HepG2 (cell line): ENCODE data around the gene CES2. TPM values are rescaled to one million over a fixed set of nuclear protein-coding genes. Genes with fewer than 3 reads are reported as not detected.

Source experiments
- ERF ChIP-seq: IDR thresholded peaks from 2 replicates; pipeline ENCODE4 v1.6.1; 2018; ENCODE audit warnings: missing biosample characterization, missing genetic modification reagents
- FOSL2 ChIP-seq: sonication (generic); formaldehyde crosslinking; IDR thresholded peaks from 2 replicates; pipeline ENCODE4 v1.4.0; 2020; ENCODE audit warnings: missing genetic modification reagents
- PREB ChIP-seq: sonication (generic); formaldehyde crosslinking; IDR thresholded peaks from 2 replicates; pipeline ENCODE4 v1.4.0; 2020; ENCODE audit warnings: missing genetic modification reagents
- RBM39 ChIP-seq: fragments of 200-400 bp; formaldehyde crosslinking; IDR thresholded peaks from one replicate; pipeline ENCODE4 v1.6.1; 2018; ENCODE audit warnings: antibody characterized with exemption, mild to moderate bottlenecking, low read depth, low read length; ENCODE audit not compliant: poor library complexity, severe bottlenecking
- TCF7 ChIP-seq: sonication (generic); IDR thresholded peaks from 2 replicates; pipeline ENCODE4 v1.6.1; 2016; ENCODE audit warnings: antibody characterized with exemption, low read depth
- ZFP90 ChIP-seq: sonication (generic); formaldehyde crosslinking; IDR thresholded peaks from 2 replicates; pipeline ENCODE4 v1.8.0; 2022; ENCODE audit warnings: missing genetic modification reagents, mild to moderate bottlenecking, inconsistent platforms, borderline replicate concordance
- ZNF75D ChIP-seq: sonication (generic); formaldehyde crosslinking; IDR thresholded peaks from 2 replicates; pipeline ENCODE4 v1.8.1; 2023; ENCODE audit warnings: missing genetic modification reagents, mild to moderate bottlenecking, borderline replicate concordance
- ZNF776 ChIP-seq: sonication (generic); formaldehyde crosslinking; IDR thresholded peaks from 2 replicates; pipeline ENCODE4 v1.4.0; 2020; ENCODE audit warnings: mild to moderate bottlenecking, missing genetic modification reagents
- polyA plus RNA-seq, 8 experiments: library from polyadenylated mRNA; depleted of rRNA in 3 of 8; stranded (reverse) in 7 of 8; unstranded in 1 of 8; fragments of >200 nt; fragmentation: Illumina TruSeq in 4 of 8; extraction: Trizol in 4 of 8; gene quantifications; 2 replicates each; pipeline versions ENCODE4 v1.2.1 to v1.2.3, GENCODE V29; 2011 to 2016; ENCODE audit warnings: low read depth in 4 of 8, missing spikeins in 1 of 8, mixed read lengths in 1 of 8; ENCODE audit not compliant: insufficient read depth in 1 of 8
- total RNA-seq, 5 experiments: library from RNA; depleted of rRNA; stranded (reverse); fragments of >200 nt; fragmentation: Illumina TruSeq; extraction: Trizol; gene quantifications; 2 replicates each; pipeline ENCODE4 v1.2.3, GENCODE V29; 2016; ENCODE audit warnings: low read depth in 1 of 5
- TF ChIP-seq, protein P1 (sequence below): IDR thresholded peaks from 2 replicates; pipeline ENCODE4 v1.6.1; 2012; ENCODE audit warnings: low read depth, low read length, improper control_type of control experiment
- TF ChIP-seq, protein P2 (sequence below): sonication (generic); formaldehyde crosslinking; conservative IDR thresholded peaks from 2 replicates; pipeline ENCODE4 v1.4.0; 2020; ENCODE audit warnings: mild to moderate bottlenecking, missing genetic modification reagents, moderate library complexity
- TF ChIP-seq, protein P3 (sequence below): sonication (generic); formaldehyde crosslinking; IDR thresholded peaks from 2 replicates; pipeline ENCODE4 v1.4.0; 2020; ENCODE audit warnings: missing genetic modification reagents, borderline replicate concordance

Gene CES2
- total and polyA plus RNA-seq, 2 of the 13 experiments (the other 11 are each of a cell fraction or from before 2014, with no cell fraction given) = 50.6 to 63.8 TPM

DNA sequence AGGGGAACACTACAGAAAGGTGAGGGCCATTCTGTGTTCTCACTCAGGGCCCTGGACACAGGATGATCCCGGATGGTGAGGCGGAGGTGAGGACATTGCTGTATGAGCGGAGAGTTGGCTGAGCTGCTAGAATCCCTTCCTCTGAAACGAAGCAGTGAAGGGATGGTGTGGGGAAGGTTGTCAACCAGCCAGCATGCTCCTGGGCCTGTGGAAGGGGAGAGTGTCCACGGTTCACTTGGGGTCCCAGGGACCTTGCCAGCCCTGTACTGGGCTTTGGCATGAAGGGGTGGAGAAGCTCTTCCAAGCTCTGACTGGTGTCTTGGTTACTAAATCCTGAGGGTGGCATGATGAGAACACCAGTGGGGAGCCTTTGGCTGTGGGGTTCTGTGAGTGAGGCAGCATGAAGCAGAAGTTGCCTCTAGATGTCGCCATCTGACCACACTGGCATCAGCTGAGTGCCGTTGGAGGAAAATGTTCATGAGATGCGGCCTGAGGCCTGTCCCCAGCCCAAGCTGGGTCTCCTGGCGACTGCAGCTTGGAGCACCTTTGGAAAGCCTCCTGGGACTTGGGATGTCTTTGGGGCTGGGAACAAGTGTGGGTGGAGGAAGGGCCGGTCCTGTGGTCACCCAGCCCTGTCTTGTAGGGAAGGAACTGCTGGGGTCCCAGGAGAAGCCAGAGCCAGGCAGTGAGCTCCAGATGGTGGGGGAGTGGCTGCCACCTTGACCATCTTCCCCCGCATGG lies 40.2 kb upstream of the CES2 start (continued):
- TF ChIP-seq, protein P1, sequence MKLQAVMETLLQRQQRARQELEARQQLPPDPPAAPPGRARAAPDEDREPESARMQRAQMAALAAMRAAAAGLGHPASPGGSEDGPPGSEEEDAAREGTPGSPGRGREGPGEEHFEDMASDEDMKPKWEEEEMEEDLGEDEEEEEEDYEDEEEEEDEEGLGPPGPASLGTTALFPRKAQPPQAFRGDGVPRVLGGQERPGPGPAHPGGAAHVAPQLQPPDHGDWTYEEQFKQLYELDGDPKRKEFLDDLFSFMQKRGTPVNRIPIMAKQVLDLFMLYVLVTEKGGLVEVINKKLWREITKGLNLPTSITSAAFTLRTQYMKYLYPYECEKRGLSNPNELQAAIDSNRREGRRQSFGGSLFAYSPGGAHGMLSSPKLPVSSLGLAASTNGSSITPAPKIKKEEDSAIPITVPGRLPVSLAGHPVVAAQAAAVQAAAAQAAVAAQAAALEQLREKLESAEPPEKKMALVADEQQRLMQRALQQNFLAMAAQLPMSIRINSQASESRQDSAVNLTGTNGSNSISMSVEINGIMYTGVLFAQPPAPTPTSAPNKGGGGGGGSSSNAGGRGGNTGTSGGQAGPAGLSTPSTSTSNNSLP = no peak
- peak; percentile 41; the same call in 1 of the 2 replicates for TF ChIP-seq FOSL2 (CRISPR knock-in tag)
- no peak for TF ChIP-seq RBM39
- no peak for TF ChIP-seq ZFP90
- TF ChIP-seq, protein P2, sequence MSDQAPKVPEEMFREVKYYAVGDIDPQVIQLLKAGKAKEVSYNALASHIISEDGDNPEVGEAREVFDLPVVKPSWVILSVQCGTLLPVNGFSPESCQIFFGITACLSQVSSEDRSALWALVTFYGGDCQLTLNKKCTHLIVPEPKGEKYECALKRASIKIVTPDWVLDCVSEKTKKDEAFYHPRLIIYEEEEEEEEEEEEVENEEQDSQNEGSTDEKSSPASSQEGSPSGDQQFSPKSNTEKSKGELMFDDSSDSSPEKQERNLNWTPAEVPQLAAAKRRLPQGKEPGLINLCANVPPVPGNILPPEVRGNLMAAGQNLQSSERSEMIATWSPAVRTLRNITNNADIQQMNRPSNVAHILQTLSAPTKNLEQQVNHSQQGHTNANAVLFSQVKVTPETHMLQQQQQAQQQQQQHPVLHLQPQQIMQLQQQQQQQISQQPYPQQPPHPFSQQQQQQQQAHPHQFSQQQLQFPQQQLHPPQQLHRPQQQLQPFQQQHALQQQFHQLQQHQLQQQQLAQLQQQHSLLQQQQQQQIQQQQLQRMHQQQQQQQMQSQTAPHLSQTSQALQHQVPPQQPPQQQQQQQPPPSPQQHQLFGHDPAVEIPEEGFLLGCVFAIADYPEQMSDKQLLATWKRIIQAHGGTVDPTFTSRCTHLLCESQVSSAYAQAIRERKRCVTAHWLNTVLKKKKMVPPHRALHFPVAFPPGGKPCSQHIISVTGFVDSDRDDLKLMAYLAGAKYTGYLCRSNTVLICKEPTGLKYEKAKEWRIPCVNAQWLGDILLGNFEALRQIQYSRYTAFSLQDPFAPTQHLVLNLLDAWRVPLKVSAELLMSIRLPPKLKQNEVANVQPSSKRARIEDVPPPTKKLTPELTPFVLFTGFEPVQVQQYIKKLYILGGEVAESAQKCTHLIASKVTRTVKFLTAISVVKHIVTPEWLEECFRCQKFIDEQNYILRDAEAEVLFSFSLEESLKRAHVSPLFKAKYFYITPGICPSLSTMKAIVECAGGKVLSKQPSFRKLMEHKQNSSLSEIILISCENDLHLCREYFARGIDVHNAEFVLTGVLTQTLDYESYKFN (CRISPR knock-in tag) = no peak
- TF ChIP-seq ERF (CRISPR knock-in tag) = peak; percentile 89
- TF ChIP-seq PREB (CRISPR knock-in tag) = no peak
- peak; percentile 33; the same call in 1 of the 2 replicates for TF ChIP-seq ZNF776 (CRISPR knock-in tag)
- no peak for TF ChIP-seq ZNF75D (CRISPR knock-in tag)
- TF ChIP-seq, protein P3, sequence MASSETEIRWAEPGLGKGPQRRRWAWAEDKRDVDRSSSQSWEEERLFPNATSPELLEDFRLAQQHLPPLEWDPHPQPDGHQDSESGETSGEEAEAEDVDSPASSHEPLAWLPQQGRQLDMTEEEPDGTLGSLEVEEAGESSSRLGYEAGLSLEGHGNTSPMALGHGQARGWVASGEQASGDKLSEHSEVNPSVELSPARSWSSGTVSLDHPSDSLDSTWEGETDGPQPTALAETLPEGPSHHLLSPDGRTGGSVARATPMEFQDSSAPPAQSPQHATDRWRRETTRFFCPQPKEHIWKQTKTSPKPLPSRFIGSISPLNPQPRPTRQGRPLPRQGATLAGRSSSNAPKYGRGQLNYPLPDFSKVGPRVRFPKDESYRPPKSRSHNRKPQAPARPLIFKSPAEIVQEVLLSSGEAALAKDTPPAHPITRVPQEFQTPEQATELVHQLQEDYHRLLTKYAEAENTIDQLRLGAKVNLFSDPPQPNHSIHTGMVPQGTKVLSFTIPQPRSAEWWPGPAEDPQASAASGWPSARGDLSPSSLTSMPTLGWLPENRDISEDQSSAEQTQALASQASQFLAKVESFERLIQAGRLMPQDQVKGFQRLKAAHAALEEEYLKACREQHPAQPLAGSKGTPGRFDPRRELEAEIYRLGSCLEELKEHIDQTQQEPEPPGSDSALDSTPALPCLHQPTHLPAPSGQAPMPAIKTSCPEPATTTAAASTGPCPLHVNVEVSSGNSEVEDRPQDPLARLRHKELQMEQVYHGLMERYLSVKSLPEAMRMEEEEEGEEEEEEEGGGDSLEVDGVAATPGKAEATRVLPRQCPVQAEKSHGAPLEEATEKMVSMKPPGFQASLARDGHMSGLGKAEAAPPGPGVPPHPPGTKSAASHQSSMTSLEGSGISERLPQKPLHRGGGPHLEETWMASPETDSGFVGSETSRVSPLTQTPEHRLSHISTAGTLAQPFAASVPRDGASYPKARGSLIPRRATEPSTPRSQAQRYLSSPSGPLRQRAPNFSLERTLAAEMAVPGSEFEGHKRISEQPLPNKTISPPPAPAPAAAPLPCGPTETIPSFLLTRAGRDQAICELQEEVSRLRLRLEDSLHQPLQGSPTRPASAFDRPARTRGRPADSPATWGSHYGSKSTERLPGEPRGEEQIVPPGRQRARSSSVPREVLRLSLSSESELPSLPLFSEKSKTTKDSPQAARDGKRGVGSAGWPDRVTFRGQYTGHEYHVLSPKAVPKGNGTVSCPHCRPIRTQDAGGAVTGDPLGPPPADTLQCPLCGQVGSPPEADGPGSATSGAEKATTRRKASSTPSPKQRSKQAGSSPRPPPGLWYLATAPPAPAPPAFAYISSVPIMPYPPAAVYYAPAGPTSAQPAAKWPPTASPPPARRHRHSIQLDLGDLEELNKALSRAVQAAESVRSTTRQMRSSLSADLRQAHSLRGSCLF (CRISPR knock-in tag) = no peak
- no peak for TF ChIP-seq TCF7
